ENCODE results near the gene RGL1.
A peak's percentile ranks its signal among the peaks of the same experiment; 100 is the strongest.

The RGL1 gene

DNA sequence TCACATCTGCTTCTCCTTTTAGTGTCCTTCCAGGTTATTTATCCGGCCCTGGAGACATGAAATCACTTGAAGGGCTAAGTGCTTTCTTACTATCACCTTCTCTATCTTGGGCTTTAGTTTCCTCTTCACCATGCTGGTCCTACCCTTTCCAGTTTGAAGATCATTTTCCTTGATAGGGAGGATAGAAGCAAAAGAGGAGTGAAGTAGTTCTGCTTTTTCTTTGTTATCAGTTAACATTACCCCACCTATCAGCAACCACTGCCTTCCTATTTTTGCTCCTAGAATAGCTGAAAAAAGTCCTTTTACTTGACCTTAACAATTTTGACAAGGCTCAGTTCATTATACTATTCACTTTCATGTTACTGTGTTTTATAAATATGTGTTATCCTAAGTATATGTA is 19.4 kb downstream of the RGL1 start:
- no peak for DNase-seq

DNA sequence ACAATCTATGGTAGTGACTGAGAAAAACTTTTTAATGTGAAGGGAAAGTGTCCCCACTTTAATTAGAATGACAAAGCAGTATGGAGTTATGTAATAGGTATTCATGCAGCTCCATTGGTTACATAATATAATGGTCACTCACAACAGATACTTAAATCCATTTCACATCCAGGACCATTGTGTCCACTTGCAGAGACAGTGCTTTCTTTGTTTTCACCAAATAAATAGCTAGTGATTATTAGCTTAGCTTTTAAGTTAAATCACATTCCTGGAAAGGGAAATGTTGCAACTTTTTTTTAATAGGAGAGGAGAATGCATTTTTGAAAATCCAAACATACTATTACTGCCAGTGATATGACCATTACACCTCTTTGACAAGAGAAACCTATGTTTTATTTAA is 22.9 kb downstream of the RGL1 start:
- DNase-seq: no peak

DNA sequence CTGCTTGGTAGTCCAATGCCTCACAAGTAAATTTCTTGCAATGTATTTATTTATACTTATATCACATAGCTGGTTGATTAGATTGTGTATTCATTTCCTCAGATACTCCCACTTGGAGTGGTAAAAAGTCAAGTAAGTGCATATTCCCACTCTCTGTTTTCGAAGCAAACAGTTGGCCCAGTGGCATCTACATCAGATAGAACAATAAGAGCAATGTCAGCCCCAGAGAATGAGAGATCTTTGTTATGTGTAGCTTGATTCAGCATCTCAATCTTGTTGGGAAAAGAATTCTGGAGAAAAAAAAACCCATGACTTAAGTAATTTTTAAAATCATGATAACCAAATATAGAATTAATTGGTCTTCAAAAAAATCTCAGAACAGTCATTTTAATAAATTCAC is 25.5 kb downstream of the RGL1 start:
- DNase-seq: no peak

DNA sequence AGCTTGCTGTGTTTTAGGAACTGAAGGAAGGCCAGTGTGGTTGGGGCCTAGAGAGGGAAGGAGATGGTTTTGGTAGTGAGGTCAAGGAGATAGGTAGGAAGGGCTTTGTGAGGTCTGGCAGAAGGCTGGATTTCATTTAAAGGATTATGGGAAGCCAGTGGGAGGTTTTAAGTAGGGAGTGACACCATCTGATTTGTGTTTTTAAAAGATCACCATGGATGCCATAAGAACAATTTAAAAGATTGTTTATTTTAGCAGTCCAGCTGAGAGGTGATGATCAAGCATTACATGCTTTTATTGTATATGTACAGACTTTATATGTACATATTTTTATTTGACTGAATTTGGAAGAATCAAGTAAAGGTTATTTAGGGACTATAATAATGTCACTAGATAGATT is 26.4 kb downstream of the RGL1 start:
- no peak for DNase-seq

DNA sequence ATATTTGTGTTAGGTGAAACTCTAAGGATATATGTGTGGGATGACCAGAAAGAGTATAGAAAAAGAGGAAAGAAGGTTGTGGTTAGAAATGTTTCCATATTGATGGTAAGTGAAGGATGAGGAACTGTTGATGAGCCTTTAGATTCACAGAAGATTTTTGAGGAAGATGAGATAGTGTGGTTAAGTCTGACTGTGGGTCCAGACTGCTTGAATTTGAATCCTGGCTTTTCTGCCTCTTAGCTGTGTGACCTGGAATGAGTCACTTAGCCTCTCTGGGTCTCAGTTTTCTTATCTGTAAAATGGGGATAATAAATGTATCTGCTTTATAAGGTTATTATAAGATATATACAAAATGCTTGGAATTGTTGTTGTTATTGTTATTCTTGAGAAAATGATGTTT is 27.5 kb downstream of the RGL1 start:
- DNase-seq: no peak

DNA sequence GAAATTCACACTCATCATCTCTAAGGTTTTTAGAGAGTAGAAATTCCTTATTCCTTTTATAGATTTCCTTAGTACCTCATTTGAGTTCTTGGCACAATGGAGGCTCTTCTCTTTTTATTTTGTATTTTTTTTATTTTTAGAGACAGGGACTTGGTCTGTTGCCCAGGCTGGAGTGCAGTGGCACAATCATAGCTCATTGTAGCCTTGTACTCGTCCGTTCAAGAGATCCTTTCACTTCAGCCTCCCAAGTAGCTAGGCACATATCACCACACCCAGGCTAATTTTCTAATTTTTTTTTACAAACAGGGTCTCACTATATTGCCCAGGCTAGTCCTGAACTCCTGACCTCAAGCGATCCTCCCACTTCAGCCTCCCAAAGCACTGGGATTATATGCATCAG is 29.6 kb downstream of the RGL1 start:
- DNase-seq: no peak

DNA sequence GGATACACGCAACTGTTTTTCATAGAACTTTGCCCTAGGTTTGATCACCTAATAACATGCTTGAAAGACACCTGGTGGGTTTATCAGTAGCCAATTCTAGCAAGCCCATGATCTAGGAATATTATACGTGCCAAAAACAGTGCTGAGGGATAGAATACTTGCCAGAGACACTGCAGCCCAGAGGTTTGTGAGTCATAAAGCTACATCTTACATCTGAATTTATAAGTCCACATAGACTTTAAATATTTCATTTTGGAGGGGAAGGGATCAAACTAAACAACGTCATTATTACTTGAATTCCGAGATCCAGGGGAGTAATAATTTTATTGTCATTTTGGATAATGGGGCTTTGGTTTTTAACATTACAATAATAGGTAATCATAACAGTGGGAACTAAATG is 31.7 kb downstream of the RGL1 start:
- no peak for DNase-seq

DNA sequence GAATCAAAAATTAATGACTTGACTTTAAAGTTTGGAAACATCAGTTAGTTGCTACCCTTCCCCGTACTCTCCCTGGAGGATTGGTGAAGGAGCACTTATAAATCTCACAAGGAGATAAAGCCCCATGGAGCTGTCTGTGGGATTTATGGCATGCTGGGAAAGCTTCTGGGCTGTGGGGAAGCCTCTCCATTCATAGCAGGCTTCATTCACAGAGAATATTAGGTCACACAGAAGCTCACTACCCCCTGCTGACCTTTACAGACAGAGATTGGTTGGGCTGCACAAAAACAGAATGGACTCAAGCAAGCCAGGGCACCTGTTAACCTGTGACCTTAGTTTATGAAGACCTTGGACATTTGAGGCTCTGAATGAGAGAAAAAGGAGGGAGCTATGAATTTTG is 32.1 kb downstream of the RGL1 start:
- no peak for DNase-seq

DNA sequence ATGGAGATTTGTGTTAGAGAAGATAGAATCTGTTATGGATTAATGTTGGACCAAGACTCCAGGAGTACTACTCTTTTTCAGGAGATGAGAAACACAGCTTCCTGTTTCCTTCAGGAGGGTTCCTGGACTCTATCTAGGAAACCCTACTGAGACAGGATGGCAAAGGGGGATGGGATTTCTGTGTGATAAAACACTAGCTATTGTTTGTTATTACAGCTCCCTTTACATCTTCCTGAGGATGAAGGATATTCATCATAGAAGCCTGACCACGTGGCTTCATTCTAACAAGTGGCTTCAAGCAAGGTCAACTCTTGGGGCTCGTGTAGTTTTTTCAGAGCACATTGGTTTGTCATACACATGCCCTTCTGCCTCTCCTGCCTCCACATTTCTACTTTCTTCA is 33.3 kb downstream of the RGL1 start:
- DNase-seq: no peak

DNA sequence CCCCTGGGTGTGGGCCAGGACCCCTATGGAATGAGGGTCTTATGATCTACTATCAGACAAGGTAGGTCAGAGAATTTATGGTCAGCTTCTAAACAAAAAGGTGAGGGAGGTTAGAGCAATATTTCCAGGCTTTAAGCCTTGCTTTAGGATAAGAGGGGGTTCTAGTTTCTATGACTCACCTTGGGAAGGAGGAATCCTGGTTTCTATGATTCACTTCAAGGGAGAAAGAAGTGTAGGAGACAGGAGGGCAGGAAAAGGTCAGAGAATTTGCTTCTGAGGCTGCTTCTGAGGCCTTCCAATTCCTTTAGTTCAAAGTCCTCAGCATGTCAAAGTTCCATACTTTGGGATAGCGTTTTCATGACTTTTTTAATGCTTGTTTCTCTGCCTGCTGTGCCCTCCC is 35.2 kb downstream of the RGL1 start:
- DNase-seq: peak; percentile 57

DNA sequence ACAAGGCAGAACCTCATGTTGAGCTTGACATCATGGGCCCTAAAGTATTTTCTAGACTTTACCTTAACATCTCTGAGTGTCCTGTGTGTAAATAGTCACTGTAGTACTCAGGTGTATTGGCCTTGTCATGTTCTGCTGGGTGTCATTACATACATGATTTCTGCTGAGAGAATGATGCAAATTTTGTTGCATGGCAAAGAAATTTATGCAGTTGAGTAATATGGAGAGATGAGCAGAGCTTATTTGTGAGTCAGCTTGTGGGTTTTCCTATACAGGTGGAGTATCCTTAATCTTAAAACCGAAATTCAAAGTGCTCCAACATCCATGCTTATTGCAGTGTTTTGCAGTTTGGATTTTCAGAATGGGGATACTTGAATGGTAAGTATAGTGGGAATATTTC is 36.6 kb downstream of the RGL1 start:
- DNase-seq: no peak

DNA sequence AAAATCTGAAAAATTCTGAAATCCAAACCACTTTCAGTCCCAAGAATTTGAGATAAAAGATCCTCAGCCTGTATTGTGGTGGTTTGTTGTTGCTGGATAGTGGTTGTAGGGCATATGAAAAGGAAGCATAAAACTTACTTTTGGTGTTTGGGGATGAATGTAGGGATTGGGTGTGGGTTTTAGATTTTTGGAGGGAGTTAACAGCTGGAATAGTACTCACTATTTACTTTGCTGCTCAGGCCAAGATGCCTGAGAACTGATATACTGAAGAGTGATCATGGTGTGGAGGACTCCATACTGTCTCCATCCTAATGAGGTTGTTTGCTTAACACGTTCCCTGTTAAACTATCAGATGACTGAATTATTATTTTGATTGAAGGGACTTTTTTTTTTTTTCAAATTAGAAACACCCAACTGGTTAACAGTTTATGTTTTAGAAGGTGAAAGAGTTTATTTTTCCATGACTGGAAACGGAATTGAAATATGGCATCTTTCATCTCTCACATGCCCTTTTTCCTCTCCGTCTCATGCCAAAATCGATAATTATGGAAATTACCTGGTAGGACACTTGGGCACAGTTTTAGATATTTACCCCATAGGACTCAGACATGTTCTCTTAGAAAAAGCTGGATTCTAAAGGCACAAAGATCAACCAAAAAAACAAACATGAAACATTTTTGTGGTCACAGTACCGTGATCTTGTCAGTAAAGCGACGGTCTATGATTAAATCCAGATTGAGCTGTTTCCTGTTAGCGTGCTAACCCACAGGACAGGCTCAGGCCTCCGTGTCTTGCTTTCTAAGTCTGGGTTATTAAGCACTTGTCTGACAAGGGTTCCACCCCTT is 37.3 kb downstream of the RGL1 start:
- DNase-seq: no peak

DNA sequence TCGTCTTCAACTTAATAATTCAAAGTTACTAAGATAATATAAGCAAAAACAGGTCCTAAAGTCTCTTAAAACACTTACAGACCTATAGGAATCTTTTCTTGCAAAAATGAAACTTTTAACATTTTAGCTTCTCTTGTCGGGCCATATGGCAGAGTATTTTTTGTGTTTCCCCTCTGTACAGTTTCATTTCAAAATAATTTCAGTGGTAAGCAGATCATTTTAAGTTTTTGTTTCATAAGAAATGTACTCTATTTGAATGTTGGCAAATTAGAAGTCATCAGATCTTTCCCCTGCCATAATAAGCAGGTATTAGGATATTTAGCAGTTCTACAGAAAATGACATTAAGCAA is 37.9 kb downstream of the RGL1 start:
- DNase-seq: no peak

DNA sequence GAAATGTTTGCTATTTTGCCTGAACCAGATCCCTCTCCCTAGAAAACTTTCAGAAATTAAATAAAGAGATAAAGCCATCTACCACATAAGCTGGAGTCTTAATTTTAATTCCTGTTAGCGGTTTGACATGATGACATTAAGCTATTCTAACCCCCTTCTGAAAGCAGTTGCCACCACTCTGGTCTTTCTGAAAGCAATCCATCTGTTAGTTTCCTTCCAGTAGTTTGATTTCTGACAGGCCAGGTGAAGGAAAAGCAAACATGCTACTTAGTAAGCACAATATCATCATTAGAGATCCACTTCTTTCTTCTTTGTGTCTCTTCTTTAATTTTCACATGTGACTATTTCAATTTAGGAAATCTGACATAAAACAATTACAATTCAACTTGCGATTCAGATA is 39.9 kb downstream of the RGL1 start:
- no peak for DNase-seq

DNA sequence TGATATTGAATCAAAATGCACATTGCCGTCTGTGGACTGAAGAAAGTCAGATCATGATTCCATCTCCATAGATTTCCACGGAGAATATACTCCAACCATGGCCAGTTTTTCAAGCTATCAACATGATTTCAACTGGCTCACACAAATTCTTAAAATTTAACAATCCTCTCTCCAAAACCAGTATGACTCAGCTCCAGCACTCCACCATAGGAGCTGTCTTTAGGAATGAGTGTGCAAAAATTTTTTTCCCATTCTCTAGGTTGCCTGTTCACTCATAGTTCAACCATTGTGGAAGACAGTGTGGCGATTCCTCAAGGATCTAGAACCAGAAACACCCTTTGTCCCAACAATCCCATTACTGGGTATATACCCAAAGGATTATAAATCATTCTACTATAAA is 40.8 kb downstream of the RGL1 start:
- no peak for DNase-seq

DNA sequence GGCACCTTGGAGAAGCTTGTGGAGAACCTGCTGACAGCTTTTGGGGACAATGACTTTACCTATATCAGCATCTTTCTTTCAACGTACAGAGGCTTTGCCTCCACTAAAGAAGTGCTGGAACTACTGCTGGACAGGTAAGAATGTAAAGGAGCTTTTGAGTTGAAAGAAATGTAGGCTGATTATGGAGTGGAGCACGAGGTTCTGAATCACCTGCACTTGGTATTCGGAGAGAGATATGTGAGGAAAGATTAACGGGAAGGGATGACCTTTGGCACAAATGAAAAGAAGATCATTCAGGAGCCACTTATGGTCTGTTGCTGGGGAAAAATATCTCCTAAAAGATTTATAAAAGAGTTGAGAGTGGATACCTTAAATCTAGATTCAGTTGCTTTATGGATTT is 42.7 kb downstream of the RGL1 start:
- DNase-seq: no peak

DNA sequence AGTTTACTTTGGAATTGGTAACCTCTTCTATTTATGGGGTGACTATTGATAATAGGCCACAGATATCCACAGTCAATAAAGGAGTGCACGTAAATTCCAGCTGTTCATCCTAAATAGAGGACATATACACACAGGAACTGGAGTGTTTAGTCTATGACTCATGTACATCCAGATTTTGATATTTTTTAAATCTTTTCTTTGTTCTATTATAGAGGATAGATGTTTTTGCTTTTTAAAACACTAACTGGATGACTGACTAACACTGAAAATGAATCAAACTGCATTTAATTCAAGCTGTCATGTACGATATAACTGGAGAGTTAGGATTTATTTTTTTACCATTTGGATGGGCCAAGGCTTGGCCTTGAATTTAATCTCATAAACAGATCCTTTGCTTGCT is 45.9 kb downstream of the RGL1 start:
- DNase-seq: no peak

DNA sequence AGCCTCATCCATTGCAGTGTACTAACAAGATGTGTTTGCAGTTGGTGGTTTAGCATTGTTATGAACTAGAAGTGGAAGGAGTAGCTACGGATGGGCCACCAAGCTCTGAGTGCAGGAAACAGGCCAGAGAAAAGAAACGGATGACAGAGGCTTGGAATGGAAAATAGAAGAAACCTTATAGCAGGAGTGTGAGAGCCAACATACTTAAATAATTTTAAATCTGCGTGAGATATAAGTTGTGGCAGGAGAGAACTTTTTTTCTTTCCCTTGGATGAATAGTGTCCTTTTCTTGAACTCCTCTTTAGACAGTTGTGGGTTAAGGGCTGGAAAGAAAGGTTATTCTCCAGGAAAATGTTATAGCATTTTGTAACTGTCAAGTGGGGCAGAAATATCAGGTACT is 54.2 kb downstream of the RGL1 start:
- DNase-seq: no peak

DNA sequence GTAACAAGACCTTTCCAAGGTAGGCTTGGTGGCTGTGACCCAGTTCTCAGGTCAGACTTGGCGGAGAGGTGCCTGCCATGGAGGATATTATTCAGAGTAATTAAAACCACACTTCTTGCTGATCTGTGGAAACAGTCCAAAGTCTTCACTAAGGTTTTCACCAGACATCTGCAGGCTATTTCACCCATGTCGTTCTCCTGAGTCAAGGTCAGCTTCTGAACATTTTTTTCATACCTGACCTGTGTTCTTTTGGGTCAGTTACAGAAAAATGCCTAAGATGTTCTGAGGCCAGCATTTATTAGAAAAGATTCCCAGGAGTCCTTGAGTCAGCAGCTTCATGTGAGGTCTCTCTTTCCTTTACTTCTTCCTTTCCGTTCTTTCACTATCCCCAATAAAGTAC is 54.9 kb downstream of the RGL1 start:
- no peak for DNase-seq

DNA sequence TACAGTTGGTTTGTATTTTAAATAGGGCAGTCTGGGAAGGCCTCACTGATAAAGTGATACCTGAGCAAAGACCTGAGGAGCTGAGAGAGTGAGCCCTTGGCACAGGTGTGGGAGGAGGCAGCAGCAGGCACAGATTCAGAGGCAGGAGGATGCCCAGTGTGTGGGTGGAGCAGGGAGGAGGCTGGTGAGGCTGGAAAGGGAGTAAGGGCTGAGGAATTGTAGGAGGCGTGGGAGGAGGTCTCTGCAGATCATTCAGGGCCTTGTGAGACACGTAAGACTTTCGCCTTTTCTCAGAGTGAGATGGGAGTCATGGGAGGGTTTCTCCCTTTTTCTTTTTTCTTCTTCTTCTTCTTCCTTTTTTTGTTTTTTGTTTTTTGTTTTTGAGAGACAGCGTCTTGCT is 58.0 kb downstream of the RGL1 start:
- peak; percentile 69 for DNase-seq

DNA sequence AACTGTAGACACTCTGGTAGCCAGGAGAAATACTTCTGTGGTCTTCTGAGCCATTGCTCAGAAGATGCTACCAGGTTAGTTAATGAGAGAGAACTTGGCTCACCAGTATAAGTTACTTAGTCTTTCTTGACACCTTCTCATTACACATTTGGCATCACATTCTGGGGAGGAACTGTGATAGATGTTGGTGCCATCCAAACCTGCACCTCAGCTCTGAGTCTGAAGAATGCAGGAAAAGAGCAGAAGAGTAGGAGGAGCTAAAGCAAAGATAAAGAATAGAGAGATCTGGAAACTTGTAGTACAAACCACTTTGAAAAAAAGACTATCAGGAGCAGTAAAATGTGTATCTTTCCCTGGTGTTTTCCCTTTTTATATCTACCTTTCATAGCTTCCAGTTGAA is 58.9 kb downstream of the RGL1 start:
- no peak for DNase-seq

DNA sequence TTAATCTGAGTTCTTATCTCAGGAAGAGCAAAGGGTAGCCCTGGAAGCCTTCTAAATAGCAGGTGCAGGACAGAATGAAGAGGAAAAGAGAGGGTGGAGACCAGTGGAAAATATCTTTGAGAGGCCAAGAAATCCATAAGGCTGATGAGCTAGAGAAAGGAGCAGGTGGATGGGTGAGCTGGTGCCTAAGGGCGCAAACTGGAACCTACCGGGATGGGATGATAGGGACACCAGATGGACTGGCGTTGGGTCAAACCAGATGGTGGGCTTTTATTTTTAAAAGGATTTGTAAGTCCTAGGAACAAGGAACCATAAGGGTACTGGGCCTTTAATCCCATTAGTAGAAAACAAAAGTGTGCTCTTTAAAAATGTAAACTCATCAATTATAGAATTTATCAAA is 59.7 kb downstream of the RGL1 start:
- no peak for DNase-seq

DNA sequence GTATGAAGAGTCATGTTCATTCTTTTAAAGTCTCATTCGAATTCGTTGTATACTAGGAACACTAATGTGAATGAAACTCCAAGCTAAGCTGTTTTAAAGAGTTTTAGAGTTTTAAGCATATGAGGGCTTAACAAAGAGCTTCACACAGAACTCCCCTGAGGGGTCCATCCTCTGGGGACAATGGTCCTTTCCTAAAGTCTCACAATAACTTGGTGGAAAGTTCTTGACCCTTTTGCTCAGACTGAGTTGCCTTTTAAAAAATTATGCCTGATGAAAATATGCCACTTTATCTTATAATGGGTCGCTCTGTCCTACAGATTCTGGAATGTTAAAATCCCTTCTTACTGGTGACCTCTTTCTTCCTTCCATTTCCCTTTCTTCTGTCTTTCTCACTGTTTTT is 64.3 kb downstream of the RGL1 start:
- no peak for DNase-seq

DNA sequence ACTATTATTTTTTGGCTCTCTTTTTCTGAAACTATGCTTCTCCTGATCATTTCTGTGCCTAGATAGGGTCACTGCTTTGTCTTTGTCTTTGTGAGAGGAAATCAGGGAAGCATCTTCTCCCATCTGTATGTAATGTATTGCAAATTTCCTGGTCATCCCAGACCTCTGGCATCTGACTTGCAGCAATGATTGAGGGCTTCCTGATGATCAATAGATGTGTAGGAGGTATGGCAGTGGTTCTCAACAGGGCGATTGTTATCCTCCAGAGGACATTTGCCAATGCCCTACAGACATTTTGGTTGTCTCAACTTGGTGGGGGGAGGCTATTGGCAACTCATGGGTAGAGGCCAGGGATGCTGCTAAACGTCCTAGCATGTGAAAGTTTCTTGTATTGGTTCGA is 64.7 kb downstream of the RGL1 start:
- no peak for DNase-seq

DNA sequence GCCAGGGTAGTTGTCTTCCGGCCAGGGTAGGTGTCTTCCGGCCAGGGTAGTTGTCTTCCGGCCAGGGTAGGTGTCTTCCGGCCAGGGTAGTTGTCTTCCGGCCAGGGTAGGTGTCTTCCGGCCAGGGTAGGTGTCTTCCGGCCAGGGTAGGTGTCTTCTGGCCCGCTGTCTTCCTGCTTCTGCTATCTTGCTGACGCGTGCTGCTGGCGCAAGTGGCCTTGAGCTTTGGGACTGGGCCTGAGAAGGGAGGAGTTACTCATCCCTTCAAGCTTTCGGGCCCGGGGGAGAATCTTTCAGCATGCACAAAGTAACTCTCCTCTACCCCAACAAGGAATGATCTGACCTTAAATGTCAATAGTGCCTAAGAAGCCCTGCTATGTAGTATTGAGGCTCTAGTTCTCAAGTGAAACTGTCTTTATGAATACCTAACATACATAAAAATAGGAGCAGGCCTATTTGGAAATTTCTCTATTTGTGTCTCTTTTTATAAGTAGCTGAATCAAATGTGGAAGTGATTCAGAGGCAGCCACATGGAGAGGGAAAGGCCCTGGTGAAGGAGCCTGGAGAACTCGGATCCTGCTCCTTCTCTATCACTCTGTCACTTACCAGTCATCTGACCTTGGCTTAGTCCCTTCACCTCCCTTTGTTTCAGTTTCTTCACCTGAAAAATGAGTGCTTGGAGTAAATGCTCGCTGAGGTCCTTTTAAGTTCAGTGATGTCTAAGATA is 65.6 kb downstream of the RGL1 start:
- DNase-seq: no peak

Data from NCI-H226 (cell line).